Hypothalamus (tissue), 51 donors: ENCODE data around the gene PLEKHM2.
A peak's percentile ranks its signal among the peaks of the same experiment; 100 is the strongest.
"Not testable (repeated sequence)": the region's sequence is repeated elsewhere in the genome, so short reads cannot be mapped to it uniquely, and the experiment has no call there.

Source experiments
- DNase-seq, 51 donors: peaks; one replicate each; lab custom pipeline; 2025; lab: John Stamatoyannopoulos, UW

The PLEKHM2 gene

GRCh38 chr1:15684042-15684461 lies at the start of gene PLEKHM2:
Gene PLEKHM2, plus strand, starts transcription at chr1:15684320. Its CDS starts 239 bp downstream, at chr1:15684559.
- peak in 13 of 51 donors; percentile 5 to 49 (median 19) for DNase-seq

- DNase-seq = no peak
Measured at GRCh38 chr1:15636436-15636835, 47.7 kb upstream of the PLEKHM2 start.

- DNase-seq = no peak
Measured at GRCh38 chr1:15637826-15638225, 46.3 kb upstream of the PLEKHM2 start.

- no peak for DNase-seq
Measured at GRCh38 chr1:15639262-15639661, 44.9 kb upstream of the PLEKHM2 start.

GRCh38 chr1:15639931-15640330 lies 44.2 kb upstream of the PLEKHM2 start:
- DNase-seq = no peak

GRCh38 chr1:15640667-15641066 lies 43.5 kb upstream of the PLEKHM2 start:
- no peak for DNase-seq

GRCh38 chr1:15649937-15650336 lies 34.2 kb upstream of the PLEKHM2 start:
- no peak for DNase-seq

- DNase-seq = no peak
Measured at GRCh38 chr1:15650433-15650832, 33.7 kb upstream of the PLEKHM2 start.

- DNase-seq = not testable (repeated sequence)
Measured at GRCh38 chr1:15652130-15652529, 32.0 kb upstream of the PLEKHM2 start.

GRCh38 chr1:15654091-15654690 lies 29.9 kb upstream of the PLEKHM2 start:
- DNase-seq = no peak

- no peak for DNase-seq
Measured at GRCh38 chr1:15656464-15656863, 27.7 kb upstream of the PLEKHM2 start.

- no peak for DNase-seq
Measured at GRCh38 chr1:15657021-15657420, 27.1 kb upstream of the PLEKHM2 start.

- DNase-seq = no peak
Measured at GRCh38 chr1:15660151-15660550, 24.0 kb upstream of the PLEKHM2 start.

GRCh38 chr1:15662477-15662876 lies 21.6 kb upstream of the PLEKHM2 start:
- no peak for DNase-seq

GRCh38 chr1:15663925-15664324 lies 20.2 kb upstream of the PLEKHM2 start:
- DNase-seq = no peak

- DNase-seq = peak in 1 of 51 donors; percentile 36
Measured at GRCh38 chr1:15667362-15667761, 16.8 kb upstream of the PLEKHM2 start.

- DNase-seq = no peak
Measured at GRCh38 chr1:15668089-15668754, 15.9 kb upstream of the PLEKHM2 start.

GRCh38 chr1:15669074-15669473 lies 15.0 kb upstream of the PLEKHM2 start:
- DNase-seq = no peak

GRCh38 chr1:15669864-15670263 lies 14.3 kb upstream of the PLEKHM2 start:
- no peak for DNase-seq

GRCh38 chr1:15671430-15671829 lies 12.7 kb upstream of the PLEKHM2 start:
- no peak for DNase-seq

GRCh38 chr1:15674386-15675159 lies 9.5 kb upstream of the PLEKHM2 start:
- no peak for DNase-seq

- no peak for DNase-seq
Measured at GRCh38 chr1:15676010-15676409, 8.1 kb upstream of the PLEKHM2 start.
